ENCODE measurements around the gene NUTM2E. TPM values are rescaled to one million over a fixed set of nuclear protein-coding genes. Genes with fewer than 3 reads are reported as not detected.
"Not testable (repeated sequence)": the region's sequence is repeated elsewhere in the genome, so short reads cannot be mapped to it uniquely, and the experiment has no call there.

The NUTM2E gene
- total and polyA plus RNA-seq, 4 donors = 0.02 to 0.08 TPM; not detected in 2

- H3K9ac ChIP-seq (ENCODE audit: low read depth in 1 of 2, low read length in 2 of 2); DNase-seq (ENCODE audit: low spot score); H3K27ac ChIP-seq (ENCODE audit: low read depth in 1 of 2, low read length in 2 of 2); H3K27me3 ChIP-seq (ENCODE audit: control insufficient read depth in 4 of 4, insufficient read depth in 4 of 4, low read length in 3 of 4); H3K4me3 ChIP-seq (ENCODE audit: low read depth in 1 of 3, low read length in 3 of 3); H3K9me3 ChIP-seq (ENCODE audit: control insufficient read depth in 4 of 4, low read length in 3 of 4); H3K36me3 ChIP-seq (ENCODE audit: control insufficient read depth in 4 of 4, insufficient read depth in 3 of 4, low read depth in 1 of 4, low read length in 3 of 4); H3K4me1 ChIP-seq (ENCODE audit: control insufficient read depth in 4 of 4, insufficient read depth in 4 of 4, low read length in 3 of 4): not testable (repeated sequence)
- WGBS = 91% methylated on average over 1 of the region's 2 CpGs
Measured at GRCh38 chr10:79835891-79836290, 9.4 kb downstream of the NUTM2E start.

- not testable (repeated sequence) for H3K27me3 ChIP-seq (ENCODE audit: control insufficient read depth in 4 of 4, insufficient read depth in 4 of 4, low read length in 3 of 4); DNase-seq (ENCODE audit: low spot score); H3K27ac ChIP-seq (ENCODE audit: low read depth in 1 of 2, low read length in 2 of 2); H3K9me3 ChIP-seq (ENCODE audit: control insufficient read depth in 4 of 4, low read length in 3 of 4); H3K9ac ChIP-seq (ENCODE audit: low read depth in 1 of 2, low read length in 2 of 2); H3K36me3 ChIP-seq (ENCODE audit: control insufficient read depth in 4 of 4, insufficient read depth in 3 of 4, low read depth in 1 of 4, low read length in 3 of 4); H3K4me3 ChIP-seq (ENCODE audit: low read depth in 1 of 3, low read length in 3 of 3); H3K4me1 ChIP-seq (ENCODE audit: control insufficient read depth in 4 of 4, insufficient read depth in 4 of 4, low read length in 3 of 4)
- WGBS = 85% methylated on average over 1 of the region's 1 CpG
Measured at GRCh38 chr10:79836891-79837290, 10.4 kb downstream of the NUTM2E start.

- not testable (repeated sequence) for H3K4me3 ChIP-seq (ENCODE audit: low read depth in 1 of 3, low read length in 3 of 3); H3K27ac ChIP-seq (ENCODE audit: low read depth in 1 of 2, low read length in 2 of 2); H3K36me3 ChIP-seq (ENCODE audit: control insufficient read depth in 4 of 4, insufficient read depth in 3 of 4, low read depth in 1 of 4, low read length in 3 of 4); H3K9ac ChIP-seq (ENCODE audit: low read depth in 1 of 2, low read length in 2 of 2); DNase-seq (ENCODE audit: low spot score); H3K4me1 ChIP-seq (ENCODE audit: control insufficient read depth in 4 of 4, insufficient read depth in 4 of 4, low read length in 3 of 4); H3K27me3 ChIP-seq (ENCODE audit: control insufficient read depth in 4 of 4, insufficient read depth in 4 of 4, low read length in 3 of 4); H3K9me3 ChIP-seq (ENCODE audit: control insufficient read depth in 4 of 4, low read length in 3 of 4)
- WGBS = 80% methylated on average over 9 of the region's 16 CpGs
Measured at GRCh38 chr10:79838441-79838840, 11.9 kb downstream of the NUTM2E start.

DNA sequence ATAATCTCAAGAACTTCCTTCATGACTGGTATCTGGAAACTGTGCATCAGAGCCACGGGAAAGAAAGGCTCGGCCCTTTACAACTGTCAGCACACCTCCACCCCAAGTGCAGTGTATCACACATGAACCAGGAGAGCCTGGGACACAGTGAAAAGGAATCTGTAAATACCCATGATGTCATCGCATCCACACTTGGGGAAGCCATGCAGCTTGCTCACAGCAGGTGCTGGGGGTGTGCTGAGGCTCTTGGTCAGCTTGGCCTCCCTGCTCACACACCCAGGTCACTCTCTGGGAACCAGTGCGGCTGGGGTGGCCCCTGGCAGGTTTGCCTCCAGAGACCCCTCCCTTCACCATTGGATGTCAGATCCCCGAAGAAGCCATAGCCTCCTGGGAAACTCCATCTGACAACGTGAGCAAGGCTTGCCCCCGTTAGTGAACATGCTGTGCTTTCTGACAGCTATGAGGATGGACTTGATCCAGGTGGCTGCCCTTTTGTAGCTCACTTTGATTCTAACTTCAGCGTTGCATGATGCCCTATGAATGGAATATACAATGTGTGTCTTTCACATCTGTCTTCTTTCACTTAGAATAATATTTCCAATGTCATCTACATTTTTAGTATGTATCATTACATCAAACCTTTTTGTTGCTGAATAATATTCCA, 26.8 kb downstream of the NUTM2E start:
- H3K36me3 ChIP-seq (ENCODE audit: control insufficient read depth in 4 of 4, insufficient read depth in 3 of 4, low read depth in 1 of 4, low read length in 3 of 4); H3K9me3 ChIP-seq (ENCODE audit: control insufficient read depth in 4 of 4, low read length in 3 of 4); H3K4me1 ChIP-seq (ENCODE audit: control insufficient read depth in 4 of 4, insufficient read depth in 4 of 4, low read length in 3 of 4); H3K27me3 ChIP-seq (ENCODE audit: control insufficient read depth in 4 of 4, insufficient read depth in 4 of 4, low read length in 3 of 4); H3K4me3 ChIP-seq (ENCODE audit: low read depth in 1 of 3, low read length in 3 of 3); H3K27ac ChIP-seq (ENCODE audit: low read depth in 1 of 2, low read length in 2 of 2); DNase-seq (ENCODE audit: low spot score); H3K9ac ChIP-seq (ENCODE audit: low read depth in 1 of 2, low read length in 2 of 2): not testable (repeated sequence)
- WGBS = 79% methylated on average over 7 of the region's 8 CpGs

GRCh38 chr10:79862269-79862668, 35.7 kb downstream of the NUTM2E start:
- 75% methylated on average over 1 of the region's 1 CpG for WGBS
- not testable (repeated sequence) for H3K9ac ChIP-seq (ENCODE audit: low read depth in 1 of 2, low read length in 2 of 2); H3K4me3 ChIP-seq (ENCODE audit: low read depth in 1 of 3, low read length in 3 of 3); H3K36me3 ChIP-seq (ENCODE audit: control insufficient read depth in 4 of 4, insufficient read depth in 3 of 4, low read depth in 1 of 4, low read length in 3 of 4); H3K4me1 ChIP-seq (ENCODE audit: control insufficient read depth in 4 of 4, insufficient read depth in 4 of 4, low read length in 3 of 4); H3K27me3 ChIP-seq (ENCODE audit: control insufficient read depth in 4 of 4, insufficient read depth in 4 of 4, low read length in 3 of 4); H3K9me3 ChIP-seq (ENCODE audit: control insufficient read depth in 4 of 4, low read length in 3 of 4); H3K27ac ChIP-seq (ENCODE audit: low read depth in 1 of 2, low read length in 2 of 2); DNase-seq (ENCODE audit: low spot score)

- not testable (repeated sequence) for H3K27me3 ChIP-seq (ENCODE audit: control insufficient read depth in 4 of 4, insufficient read depth in 4 of 4, low read length in 3 of 4); H3K9me3 ChIP-seq (ENCODE audit: control insufficient read depth in 4 of 4, low read length in 3 of 4); H3K27ac ChIP-seq (ENCODE audit: low read depth in 1 of 2, low read length in 2 of 2); H3K4me3 ChIP-seq (ENCODE audit: low read depth in 1 of 3, low read length in 3 of 3); H3K9ac ChIP-seq (ENCODE audit: low read depth in 1 of 2, low read length in 2 of 2); H3K4me1 ChIP-seq (ENCODE audit: control insufficient read depth in 4 of 4, insufficient read depth in 4 of 4, low read length in 3 of 4); H3K36me3 ChIP-seq (ENCODE audit: control insufficient read depth in 4 of 4, insufficient read depth in 3 of 4, low read depth in 1 of 4, low read length in 3 of 4); DNase-seq (ENCODE audit: low spot score)
- 62% methylated on average over 3 of the region's 3 CpGs for WGBS
Measured at GRCh38 chr10:79862803-79863202, 36.3 kb downstream of the NUTM2E start.

DNA sequence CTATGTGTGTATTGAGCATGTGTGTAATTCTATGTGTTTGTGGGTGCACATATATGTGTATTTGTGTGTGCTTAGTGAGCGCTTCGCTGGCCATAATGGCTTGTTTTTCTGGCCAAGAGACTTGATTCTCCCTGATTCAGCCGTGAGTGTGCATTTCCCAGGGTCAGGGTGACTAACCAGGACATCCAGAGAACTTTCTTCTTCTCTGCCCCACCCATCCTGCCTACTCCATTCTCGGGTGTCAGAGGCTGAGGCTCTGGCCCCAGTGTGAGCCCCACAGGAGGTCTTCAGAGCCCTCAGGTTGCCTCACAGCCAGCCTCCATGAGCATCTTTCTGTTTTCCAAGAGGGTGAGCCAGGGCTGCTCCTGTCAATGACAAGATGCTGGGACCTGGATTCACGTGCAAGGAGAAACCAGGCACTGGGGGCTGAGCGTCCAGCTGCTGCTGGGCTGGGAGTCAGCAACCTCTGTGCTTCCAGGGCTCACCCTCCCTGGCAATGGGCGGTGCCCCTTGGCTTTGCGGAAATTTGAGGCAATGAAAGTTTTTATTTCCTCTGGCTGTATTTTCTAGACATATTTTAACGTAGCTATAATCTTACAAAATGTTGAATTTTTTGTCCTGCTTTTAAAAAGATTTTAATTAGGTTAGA, 40.5 kb downstream of the NUTM2E start:
- WGBS = 75% methylated on average over 6 of the region's 9 CpGs
- H3K4me3 ChIP-seq (ENCODE audit: low read depth in 1 of 3, low read length in 3 of 3); H3K27me3 ChIP-seq (ENCODE audit: control insufficient read depth in 4 of 4, insufficient read depth in 4 of 4, low read length in 3 of 4); H3K9me3 ChIP-seq (ENCODE audit: control insufficient read depth in 4 of 4, low read length in 3 of 4); H3K36me3 ChIP-seq (ENCODE audit: control insufficient read depth in 4 of 4, insufficient read depth in 3 of 4, low read depth in 1 of 4, low read length in 3 of 4); H3K9ac ChIP-seq (ENCODE audit: low read depth in 1 of 2, low read length in 2 of 2); DNase-seq (ENCODE audit: low spot score); H3K27ac ChIP-seq (ENCODE audit: low read depth in 1 of 2, low read length in 2 of 2); H3K4me1 ChIP-seq (ENCODE audit: control insufficient read depth in 4 of 4, insufficient read depth in 4 of 4, low read length in 3 of 4): not testable (repeated sequence)

GRCh38 chr10:79868023-79868422, 41.5 kb downstream of the NUTM2E start:
- not testable (repeated sequence) for H3K9me3 ChIP-seq (ENCODE audit: control insufficient read depth in 4 of 4, low read length in 3 of 4); H3K36me3 ChIP-seq (ENCODE audit: control insufficient read depth in 4 of 4, insufficient read depth in 3 of 4, low read depth in 1 of 4, low read length in 3 of 4); H3K4me3 ChIP-seq (ENCODE audit: low read depth in 1 of 3, low read length in 3 of 3); H3K4me1 ChIP-seq (ENCODE audit: control insufficient read depth in 4 of 4, insufficient read depth in 4 of 4, low read length in 3 of 4); DNase-seq (ENCODE audit: low spot score); H3K27ac ChIP-seq (ENCODE audit: low read depth in 1 of 2, low read length in 2 of 2); H3K9ac ChIP-seq (ENCODE audit: low read depth in 1 of 2, low read length in 2 of 2); H3K27me3 ChIP-seq (ENCODE audit: control insufficient read depth in 4 of 4, insufficient read depth in 4 of 4, low read length in 3 of 4)
- 88% methylated on average over 5 of the region's 7 CpGs for WGBS

Measured in liver (tissue), 9 donors.